SHP77 (cell line): ENCODE data around the gene EXOC3L2.
"Not testable (repeated sequence)": the region's sequence is repeated elsewhere in the genome, so short reads cannot be mapped to it uniquely, and the experiment has no call there.

ENCODE experiments used
- DNase-seq, 2 experiments: peaks; one replicate each; lab custom pipeline; 2025; lab: John Stamatoyannopoulos, UW

The EXOC3L2 gene

DNA sequence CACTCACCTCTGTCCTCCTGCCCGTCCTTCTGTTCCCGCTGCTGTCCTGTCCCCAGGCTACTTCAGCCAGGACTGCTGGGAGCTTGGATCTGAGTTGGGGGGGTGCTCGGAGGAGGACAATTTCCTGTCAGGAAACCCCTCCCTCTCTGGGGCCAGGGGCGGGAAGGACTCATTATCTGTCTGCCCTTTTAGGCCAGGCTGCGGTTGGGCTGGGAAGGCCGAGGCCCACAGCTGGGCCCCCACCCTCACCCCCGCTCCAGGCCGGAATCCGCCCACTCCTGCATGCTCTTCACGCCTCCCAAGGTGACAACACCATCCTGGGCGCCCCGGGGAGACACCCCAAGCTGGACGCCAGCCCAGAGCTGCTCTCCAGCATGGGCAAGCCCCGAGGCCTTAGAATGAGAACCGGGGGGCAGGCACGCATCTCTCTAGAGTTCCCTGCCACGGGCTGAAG lies at the start of gene EXOC3L2:
Gene EXOC3L2 (minus strand): TSS at position 74 of the 454 bp plus-strand sequence. CDS start 6,362 bp downstream, outside the sequence.
- DNase-seq = no peak

DNA sequence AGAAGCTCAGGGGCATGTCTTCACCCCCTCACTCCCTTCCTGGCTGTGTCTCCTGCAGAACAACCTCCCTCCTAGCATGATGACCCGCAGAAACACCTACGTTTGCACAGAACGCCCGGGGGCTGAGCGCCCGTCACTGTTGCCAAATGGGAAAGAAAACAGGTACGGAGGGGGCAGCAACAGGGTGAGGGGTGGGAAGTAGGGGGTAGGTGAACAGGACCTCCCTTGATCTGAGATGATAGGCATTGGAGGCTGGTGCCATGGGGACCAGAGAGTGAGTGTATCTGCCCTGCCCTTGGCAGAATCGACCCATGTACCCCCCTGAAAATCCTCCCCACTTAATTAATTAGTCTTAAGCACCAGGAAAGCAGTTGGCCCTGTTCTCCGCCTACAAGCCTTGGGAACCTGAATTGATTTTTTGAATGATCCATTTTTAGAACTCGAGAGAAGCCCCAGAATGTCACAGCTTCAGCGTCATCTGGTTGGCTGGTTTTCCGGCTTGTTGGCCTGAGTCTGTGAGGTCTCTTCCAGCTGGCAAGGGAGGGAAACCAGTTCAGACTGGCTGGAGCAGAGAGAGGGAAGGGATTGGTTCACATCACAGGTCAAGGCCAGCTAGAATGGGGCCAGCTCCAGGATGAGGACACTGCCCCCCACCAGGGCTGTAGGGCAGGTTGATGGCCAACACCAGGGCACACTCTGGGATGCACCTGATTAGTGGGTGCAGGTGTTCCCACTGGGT lies 49.3 kb upstream of the EXOC3L2 start:
- no peak for DNase-seq

DNA sequence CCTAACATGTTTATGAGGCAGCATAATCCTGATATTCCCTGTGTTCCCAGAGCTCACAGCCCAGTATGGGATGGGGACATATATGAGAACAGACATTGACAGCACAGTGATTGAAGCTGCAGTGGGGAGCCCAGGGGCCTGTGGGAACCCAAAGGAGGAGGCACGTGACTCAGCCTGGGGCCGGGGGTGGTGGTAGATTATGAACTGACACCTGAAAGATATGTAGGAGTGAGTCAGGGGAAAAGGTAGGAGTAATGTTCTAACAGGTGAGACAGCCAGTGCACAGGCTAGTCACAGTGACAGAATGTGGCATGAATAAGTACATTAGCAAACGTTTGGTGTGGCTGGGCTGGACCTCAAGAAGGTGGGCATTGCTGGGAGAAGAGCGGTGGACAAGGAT lies 48.5 kb upstream of the EXOC3L2 start:
- DNase-seq = no peak

DNA sequence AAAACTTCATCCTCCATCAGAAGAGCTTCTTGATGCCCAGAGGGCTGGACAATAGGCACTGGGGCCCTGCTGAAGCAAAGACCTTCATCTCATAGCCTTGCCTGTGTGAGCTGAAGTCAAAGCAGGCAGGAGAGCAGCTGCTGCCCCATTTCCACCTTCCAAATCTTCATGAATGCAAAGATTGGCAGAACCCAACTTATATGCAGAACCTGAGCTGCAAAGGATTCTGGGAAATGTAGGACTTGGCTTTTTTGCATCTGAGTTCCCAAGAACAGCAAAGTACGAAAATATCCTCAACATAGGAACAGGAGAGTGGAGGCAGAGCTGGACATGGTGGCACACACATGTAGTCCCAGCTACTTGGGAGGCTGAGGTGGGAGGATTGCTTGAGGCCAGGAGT lies 46.6 kb upstream of the EXOC3L2 start:
- DNase-seq = no peak

DNA sequence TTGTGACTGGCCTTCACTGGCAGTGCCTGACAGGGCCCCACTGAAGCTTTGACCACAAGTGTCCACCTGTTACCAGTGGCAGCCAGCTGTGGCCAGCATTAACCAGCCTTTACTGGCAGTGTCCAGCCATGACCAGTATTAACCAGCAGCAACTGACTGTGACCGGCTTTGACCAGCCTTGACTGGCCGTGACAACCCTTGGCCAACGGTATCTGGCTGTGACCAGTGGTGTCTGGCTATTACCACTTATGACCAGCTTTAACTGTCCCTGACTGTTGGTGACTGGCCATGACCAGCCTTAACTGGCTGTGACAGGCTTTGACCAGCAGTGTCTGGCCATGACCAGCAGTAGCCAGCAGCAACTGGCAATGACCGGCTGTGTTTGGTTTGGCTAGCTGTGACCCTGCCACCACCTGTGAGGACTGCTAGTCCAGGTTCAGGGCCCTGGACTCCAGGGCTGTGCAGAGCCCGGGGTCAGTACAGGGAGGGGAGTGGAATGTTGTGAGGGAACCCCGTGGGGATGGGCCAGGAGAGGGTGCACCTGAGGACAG lies 45.2 kb upstream of the EXOC3L2 start:
- DNase-seq = no peak

DNA sequence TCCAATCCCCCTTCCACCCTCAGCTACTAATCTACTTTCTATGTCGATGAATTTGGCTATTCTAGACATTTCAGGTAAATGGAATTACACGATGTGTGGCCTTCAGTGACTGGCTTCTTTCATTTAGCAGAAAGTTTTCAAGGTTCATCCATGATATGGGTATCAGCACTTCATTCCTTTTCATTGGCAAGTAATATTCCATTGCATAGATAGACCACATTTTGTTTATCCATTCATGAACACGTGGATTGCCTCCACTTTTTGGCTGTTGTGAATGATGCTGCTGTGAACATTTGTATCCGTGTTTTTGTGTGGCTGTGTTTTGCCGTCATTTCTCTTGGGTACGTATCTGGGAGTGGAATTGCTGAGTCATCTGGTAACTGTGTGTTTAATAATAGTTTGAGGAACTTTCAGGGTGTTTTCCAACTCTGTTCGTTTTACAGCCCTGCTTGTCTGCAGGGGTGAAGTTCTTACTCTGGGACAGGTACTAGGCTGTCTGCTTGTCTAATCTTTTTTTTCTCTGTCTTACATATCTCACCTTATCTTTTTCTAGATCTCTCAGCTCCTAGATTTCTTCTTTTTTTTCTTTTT lies 38.3 kb upstream of the EXOC3L2 start:
- DNase-seq = no peak

DNA sequence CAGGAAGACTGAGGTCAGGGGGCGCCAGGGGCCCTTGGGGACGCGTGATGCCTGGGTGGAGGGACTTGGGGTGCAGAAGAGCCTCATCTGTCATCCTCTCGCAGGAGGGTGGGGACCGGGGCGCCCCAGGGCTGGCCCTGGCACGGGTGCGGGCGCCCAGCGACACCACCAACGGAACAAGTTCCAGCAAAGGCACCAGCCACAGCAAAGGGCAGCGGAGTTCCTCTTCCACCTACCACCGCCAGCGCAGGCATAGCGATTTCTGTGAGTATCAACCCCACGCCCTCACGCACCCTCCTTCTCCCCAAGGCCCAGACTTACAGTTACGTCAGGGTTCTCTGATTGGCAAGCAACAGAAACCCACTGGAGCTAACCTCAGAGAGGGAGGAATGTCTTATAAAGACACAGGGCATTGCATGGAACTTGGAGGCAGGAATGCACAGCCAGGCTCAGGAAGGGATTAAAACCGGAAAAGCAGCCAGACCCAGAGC lies 35.3 kb upstream of the EXOC3L2 start:
- no peak for DNase-seq

DNA sequence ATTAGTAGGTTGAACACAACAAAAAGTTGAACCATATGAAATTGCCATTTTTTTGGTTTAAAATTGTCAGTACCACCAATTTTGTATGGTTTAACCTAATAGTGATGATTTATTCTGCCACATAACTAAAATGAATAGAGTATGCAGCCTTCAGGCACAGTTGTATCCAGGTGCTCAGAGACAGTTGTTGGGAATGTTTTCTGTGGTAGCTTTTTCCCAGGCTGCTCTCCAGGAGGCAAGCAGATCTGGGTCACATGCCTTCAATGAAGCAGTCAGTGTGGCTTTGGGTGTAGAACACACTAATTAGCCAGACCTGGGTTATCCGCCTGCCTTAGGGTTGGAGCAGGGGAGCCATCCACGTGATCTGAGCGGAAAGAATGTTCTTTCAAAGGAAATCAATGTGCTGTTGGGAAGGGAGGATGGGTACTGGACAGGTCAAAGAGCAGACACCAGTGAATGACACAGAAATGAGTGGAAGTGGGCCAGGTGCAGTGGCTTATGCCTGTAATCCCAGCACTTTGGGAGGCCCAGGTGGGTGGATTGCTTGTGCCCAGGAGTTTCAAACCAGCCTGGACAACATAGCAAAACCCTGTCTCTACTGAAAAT lies 34.5 kb upstream of the EXOC3L2 start:
- DNase-seq = no peak

DNA sequence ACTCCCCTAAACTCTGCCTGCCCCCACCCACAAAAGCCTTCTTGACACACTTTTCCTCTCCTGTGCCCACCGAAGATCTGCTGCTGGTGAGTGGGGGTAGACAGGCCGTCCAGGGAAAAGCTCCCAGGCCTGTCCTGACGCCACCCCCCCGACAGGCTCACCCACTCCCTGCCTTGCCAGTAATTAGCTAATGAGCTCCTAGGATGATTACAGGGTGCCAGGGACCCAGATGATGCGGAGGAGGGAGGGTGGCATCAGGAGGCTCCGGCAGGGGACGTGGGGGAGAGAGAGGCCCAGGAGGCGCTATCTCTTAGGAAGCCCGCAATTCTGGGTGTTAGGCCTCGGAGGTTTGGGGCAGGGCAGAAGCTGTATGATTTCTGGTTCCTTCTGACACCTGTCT lies 32.9 kb upstream of the EXOC3L2 start:
- no peak for DNase-seq

DNA sequence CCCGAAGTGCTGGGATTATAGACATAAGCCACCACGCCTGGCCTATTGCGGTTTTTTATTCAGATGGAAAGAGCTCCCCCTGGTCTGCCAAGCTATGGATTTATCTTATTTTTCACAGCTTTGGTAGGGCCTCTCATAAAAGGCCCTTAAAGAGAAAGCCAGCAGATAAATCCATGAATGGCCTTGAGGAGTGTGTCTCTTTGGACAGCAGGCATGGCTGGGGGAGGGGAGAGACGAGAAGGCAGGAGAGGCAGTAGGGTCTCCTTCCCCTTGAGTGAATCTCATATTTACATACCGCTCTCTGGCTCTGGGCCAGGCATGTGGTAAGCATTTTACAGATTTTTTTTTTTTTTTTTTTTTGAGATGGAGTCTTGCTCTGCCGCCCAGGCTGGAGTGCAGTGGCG lies 31.1 kb upstream of the EXOC3L2 start:
- DNase-seq = no peak

DNA sequence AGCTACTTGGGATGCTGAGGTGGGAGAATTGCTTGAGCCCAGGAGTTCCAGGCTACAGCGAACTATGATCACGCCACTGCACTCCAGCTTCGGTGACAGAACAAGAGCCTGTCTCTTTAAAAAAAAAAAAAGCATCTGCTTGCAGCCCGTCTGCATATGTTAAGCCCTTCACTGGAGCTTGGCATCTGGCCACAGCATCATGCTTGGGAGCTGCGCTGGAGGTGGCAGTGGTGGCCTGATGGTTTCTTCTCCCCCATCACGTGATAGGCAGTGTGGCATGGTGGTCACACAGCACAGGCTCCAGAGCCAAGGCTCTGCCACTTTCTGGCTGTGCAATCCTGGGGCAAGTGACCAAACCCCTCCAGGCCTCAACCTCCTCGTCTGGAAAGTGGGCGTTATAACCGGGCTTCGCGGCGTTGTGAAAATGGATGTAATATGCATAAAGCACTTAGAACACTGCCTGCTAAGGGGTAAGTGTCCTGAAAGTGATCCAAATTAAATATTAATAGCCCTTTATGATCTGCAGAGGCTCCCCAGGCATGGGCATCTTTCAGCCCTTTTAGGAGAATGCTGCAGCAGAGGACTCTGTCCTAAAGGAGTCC lies 30.3 kb upstream of the EXOC3L2 start:
- no peak for DNase-seq

DNA sequence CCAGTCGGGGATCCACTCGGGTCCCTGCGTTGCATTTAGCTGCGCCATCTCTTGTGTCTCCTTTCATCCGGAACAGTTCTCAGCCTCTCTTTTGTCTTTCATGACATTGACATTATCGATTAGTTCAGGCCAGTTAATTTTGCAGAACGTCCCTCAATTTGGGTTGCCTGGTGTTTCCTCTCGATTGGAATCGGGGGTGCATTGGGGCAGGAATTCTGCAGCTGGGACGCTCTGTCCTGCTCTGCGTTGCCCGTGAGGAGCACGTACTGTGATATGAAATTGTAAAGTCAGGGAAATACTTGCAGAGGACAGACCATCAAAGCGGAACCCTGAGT lies 28.3 kb upstream of the EXOC3L2 start:
- no peak for DNase-seq

DNA sequence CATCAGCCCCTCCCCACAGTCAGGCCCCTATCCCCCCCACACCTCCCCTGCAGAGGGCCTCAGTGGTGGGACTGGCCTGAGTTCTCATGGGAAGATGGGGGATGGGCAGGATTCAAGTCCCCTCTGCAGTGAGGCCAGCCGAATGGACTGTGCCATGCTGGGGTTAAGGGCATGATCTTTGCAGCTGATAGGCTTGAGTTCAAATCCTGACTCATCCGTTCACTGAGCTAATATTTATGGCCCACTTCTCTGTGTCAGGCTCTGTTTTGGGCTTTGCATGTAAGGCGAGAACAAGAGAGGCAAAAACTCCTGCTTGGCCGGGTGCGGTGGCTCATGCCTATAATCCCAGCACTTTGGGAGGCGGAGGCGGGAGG lies 26.5 kb upstream of the EXOC3L2 start:
- no peak for DNase-seq

DNA sequence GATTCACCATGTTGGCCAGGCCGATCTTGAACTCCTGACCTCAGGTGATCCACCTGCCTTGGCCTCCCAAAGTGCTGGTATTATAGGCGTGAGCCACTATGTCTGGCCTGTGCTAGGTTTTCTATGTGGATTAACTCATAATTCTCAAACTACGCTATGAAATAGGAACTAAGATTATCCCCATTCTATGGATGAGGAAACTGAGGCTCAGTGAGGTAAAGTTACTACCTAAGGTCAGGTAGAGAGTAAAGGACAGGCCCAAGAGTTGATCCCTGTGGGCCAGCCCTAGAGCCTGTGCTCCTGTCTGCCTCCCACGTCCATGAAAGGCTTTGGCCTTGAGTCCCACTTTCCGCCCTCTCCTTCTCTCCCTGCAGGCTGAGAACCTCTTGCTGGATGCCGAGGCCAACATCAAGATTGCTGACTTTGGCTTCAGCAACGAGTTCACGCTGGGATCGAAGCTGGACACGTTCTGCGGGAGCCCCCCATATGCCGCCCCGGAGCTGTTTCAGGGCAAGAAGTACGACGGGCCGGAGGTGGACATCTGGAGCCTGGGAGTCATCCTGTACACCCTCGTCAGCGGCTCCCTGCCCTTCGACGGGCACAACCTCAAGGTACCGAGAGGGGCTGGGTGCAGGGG lies 26.0 kb upstream of the EXOC3L2 start:
- no peak for DNase-seq

DNA sequence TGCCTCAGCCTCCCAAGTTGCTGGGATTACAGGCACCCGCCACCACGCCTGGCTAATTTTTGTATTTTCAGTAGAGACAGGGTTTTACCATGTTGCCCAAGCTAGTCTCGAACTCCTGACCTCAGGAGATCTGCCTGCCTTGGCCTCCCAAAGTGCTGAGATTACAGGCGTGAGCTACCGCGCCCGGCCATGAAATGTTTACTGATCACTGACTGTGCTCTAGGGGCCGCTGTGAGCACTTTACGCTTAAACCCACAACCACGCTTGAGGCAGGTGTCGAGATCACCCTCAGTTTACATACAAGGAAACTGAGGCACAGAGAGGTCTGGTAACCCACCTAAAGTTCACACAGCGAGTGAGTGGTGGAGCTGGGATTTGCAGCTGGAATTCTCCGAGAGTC lies 24.7 kb upstream of the EXOC3L2 start:
- DNase-seq = not testable (repeated sequence)

DNA sequence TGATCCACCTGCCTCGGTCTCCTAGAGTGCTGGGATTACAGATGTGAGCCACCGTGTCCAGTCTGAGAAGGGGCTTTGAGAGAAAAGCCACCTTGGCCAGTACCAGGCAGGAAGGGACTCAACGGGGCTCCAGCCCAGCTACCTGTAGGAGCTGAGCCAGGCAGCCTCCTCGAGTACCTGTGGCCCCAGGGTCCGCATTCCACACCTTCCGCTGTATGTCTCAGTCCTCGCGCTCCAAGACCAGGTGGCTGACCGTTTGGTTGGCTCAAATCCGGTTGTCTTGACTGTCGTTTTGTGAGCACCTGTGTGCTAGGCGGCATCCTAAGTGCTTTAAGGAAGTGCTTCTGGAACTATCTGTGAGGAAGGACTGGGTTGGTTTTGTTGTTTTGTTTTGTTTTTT lies 22.1 kb upstream of the EXOC3L2 start:
- no peak for DNase-seq

DNA sequence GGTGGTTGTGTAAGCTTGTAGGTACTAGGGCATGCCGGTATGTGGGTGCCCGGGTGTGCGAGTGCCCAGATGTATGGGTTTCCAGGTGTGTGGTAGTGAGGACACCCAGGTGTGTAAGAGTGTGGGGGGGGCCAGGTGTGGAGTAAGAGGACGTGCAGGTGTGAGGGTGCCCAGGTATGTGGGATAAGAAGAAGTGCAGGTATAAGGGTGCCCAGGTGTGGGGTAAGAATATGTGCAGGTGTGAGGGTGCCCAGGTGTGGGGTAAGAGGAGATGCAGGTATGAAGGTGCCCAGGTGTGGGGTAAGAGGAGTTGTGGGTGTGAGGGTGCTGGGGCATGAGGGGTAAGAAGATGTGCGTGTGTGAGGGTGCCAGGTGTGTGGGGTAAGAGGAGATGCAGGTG lies 20.2 kb upstream of the EXOC3L2 start:
- DNase-seq = no peak

DNA sequence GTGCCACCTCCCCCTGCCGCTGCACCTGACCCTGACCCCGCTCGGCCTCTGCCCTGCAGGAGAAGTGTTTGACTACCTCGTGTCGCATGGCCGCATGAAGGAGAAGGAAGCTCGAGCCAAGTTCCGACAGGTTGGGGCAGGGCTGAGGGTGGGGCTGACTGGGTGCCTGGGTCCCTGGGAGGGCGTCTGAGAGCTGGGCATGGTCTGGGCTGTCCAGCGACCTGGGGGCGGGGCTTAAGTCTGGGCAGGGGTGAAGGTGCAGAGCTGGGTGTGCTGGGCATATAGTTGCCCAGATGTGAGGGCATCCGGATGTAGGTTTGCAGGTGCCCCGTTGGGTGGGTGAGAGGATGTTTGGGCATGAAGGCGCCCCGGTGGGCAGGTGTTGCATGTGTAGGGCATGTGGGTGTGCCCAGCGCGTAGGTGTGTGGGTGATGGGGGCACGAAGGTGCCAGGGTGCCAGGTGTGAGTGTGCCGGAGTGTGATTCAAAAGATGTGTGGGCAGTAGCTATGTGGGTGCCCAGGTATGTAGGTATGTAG lies 19.6 kb upstream of the EXOC3L2 start:
- no peak for DNase-seq

DNA sequence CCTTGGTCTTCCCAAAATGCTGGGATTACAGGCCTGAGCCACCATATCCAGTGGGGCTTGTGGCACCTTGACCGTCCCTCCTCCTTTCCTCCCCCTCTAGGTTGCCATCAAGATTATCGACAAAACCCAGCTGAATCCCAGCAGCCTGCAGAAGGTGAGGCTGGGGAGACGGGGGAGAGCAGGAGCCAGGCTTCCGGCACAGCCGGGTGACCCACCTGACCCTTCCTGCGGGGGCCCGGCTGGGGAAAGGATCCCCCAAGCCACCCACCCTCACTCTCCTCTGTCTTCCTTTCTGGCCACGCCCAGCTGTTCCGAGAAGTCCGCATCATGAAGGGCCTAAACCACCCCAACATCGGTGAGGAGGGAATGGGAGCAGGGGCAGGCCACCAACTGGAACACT lies 17.8 kb upstream of the EXOC3L2 start:
- DNase-seq = no peak

DNA sequence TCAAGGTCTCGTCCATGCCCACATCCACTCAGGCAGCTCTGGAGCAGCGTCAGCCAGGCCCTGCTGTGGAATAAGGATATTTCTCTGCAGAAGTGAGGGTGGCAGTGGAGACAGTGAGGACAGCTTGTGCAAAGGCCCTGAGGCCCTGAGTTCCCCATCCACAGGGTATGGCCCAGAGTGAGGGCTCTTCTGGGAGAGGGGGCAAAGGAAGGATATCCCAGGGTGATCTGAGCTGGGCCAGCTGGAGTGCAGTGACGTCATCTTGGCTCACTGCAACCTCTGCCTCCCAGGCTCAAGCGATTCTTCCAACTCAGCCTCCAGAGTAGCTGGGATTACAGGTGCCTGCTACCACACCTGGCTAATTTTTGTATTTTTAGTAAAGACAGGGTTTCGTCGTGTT lies 17.4 kb upstream of the EXOC3L2 start:
- no peak for DNase-seq

DNA sequence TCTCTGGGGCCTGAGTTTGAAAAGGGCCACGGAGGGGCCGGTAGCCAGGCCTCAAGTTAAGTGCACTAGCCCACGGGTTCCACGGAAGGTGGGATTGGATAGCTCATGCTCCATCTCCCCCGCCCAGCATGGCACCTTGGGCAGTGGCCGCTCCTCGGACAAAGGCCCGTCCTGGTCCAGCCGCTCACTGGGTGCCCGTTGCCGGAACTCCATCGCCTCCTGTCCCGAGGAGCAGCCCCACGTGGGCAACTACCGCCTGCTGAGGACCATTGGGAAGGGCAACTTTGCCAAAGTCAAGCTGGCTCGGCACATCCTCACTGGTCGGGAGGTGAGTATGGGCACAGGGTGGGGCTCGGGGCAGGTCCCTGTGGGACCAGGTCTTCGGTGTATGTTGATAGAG lies 13.7 kb upstream of the EXOC3L2 start:
- no peak for DNase-seq

DNA sequence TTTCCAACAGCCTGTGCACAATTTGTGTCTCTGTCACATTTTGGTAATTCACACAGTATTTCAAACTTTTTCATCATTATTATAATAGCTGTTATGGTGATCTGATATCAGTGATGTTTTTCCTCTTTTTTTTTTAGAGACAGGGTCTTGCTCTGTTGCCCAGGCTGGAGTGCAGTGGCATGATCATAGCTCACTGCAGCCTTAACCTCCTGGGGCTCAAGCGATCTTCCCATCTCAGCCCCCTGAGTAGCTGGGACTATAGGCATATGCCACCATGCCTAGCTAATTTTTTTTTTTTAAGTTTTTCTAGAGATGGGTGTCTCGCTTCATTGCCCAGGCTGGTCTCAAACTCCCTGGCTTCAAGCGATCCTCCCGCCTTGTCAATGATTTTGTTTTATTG lies 11.6 kb upstream of the EXOC3L2 start:
- DNase-seq = no peak
